Peyer's patch (tissue), 4 donors: ENCODE data around the gene NFKBIB. TPM values are rescaled to one million over a fixed set of nuclear protein-coding genes. Genes with fewer than 3 reads are reported as not detected.

Experiments
- DNase-seq, 3 donors: peaks; one replicate each; pipeline ENCODE4 v3.0.0-alpha.2; 2017 to 2019
- H3K27ac ChIP-seq, 4 donors: fragments of 200-600 bp; sonication (generic); one replicate each; pipeline ENCODE4 v1.5.1; 2016 to 2019
- H3K27me3 ChIP-seq, 2 donors: fragments of 200-600 bp; sonication (generic); one replicate each; pipeline ENCODE4 v1.5.1; 2019
- H3K36me3 ChIP-seq, 3 donors: fragments of 200-600 bp; sonication (generic); one replicate each; pipeline ENCODE4 v1.5.1; 2016 to 2019
- H3K4me1 ChIP-seq, 4 donors: fragments of 200-600 bp; sonication (generic); one replicate each; pipeline ENCODE4 v1.5.1; 2016 to 2019
- H3K4me3 ChIP-seq, 4 donors: fragments of 200-600 bp; sonication (generic); 1 replicate in 3 of 4; 2 replicates in 1 of 4; pipeline ENCODE4 v1.5.1; 2016 to 2019; ENCODE audit warnings: mild to moderate bottlenecking in 1 of 4
- H3K9me3 ChIP-seq, 4 donors: fragments of 200-600 bp; sonication (generic); one replicate each; pipeline ENCODE4 v1.5.1; 2016 to 2019; ENCODE audit warnings: mild to moderate bottlenecking in 1 of 4
- POLR2A ChIP-seq, 2 donors: fragments of 450-650 bp; IDR thresholded peaks; one replicate each; pipeline ENCODE4 v1.5.1; 2017; ENCODE audit warnings: antibody characterized with exemption in 2 of 2, mild to moderate bottlenecking in 2 of 2, moderate library complexity in 2 of 2
- total RNA-seq, 4 donors: library from RNA; depleted of rRNA; stranded (reverse); fragments of >200 nt; gene quantifications; one replicate each; pipeline ENCODE4 v1.1.0, GENCODE V29; 2016
- TF ChIP-seq, protein P1 (sequence below), 6 experiments: fragments of 450-650 bp in 4 of 6; fragments of 200-600 bp in 2 of 6; sonication (generic) in 1 of 6; IDR thresholded peaks; one replicate each; pipeline ENCODE4 v1.5.1; 2017 to 2019; ENCODE audit warnings: antibody characterized with exemption in 6 of 6, mild to moderate bottlenecking in 3 of 6, moderate library complexity in 1 of 6

Gene NFKBIB
- total RNA-seq, 4 donors from 2014 or later: 12.4 to 27.7 (median 22.8) TPM

DNA sequence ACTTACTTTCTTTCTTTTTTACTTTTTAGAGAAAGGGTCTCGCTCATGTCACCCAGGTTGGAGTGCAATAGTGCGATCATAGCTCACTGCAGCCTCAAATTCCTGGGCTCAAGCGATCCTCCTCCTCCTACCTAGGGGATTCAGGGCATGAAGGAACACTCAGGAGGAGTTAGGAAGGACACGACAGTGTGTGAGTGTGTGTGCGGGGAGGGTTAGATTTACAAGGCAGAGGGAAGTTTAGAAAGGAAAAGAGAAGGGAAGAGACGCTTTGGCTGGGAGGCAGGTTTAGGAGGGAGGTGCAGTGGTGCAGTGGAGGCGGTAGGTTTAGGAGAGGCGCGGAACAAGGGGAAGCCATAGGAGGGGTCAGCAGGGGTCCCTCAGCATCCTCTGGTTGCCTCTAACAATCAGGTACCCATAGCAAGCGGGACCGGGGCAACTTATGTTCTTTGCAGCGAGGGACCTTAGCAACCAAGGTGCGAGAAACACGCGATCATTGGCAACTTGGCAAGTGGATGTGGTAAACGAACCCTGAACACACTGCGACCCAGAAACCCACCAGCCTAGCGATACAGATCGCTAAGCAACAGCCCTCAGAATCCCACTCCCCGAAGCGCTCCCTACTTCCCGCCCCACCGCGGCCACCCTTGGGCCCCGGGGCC lies 852 bp upstream of the NFKBIB start:
- TF ChIP-seq, protein P1, sequence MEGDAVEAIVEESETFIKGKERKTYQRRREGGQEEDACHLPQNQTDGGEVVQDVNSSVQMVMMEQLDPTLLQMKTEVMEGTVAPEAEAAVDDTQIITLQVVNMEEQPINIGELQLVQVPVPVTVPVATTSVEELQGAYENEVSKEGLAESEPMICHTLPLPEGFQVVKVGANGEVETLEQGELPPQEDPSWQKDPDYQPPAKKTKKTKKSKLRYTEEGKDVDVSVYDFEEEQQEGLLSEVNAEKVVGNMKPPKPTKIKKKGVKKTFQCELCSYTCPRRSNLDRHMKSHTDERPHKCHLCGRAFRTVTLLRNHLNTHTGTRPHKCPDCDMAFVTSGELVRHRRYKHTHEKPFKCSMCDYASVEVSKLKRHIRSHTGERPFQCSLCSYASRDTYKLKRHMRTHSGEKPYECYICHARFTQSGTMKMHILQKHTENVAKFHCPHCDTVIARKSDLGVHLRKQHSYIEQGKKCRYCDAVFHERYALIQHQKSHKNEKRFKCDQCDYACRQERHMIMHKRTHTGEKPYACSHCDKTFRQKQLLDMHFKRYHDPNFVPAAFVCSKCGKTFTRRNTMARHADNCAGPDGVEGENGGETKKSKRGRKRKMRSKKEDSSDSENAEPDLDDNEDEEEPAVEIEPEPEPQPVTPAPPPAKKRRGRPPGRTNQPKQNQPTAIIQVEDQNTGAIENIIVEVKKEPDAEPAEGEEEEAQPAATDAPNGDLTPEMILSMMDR (IDR thresholded peaks at IDR 0.05): no peak
- no peak for TF ChIP-seq POLR2A (IDR thresholded peaks at IDR 0.05)

GRCh38 chr19:38900202-38900629 lies 447 bp downstream of the NFKBIB start:
- Histone ChIP-seq H3K36me3 (peaks cover 0 to 5% (median 0%) of the 10 kb centered on the region in 3 donors), H3K27me3 (no peaks in the 10 kb centered on the region), H3K27ac (peak overlapping the region; percentile 87 to 93 (median 90)), H3K9me3 (no peaks in the 10 kb centered on the region), H3K4me3 (peak overlapping the region; percentile 70 to 88 (median 80)), H3K4me1 (peaks cover 0 to 29% (median 3%) of the 10 kb centered on the region in 4 donors)
- TF ChIP-seq, protein P1 (IDR thresholded peaks at IDR 0.05): peak in 1 of 6 experiments; percentile 1
- no peak for TF ChIP-seq POLR2A (IDR thresholded peaks at IDR 0.05)
- DNase-seq: no peak

More for the DNA sequence above, 852 bp upstream of the NFKBIB start:
- DNase-seq: peak in 1 of 3 donors; percentile 52
- Histone ChIP-seq H3K27ac (peak overlapping the region; percentile 82 to 89 (median 88)), H3K27me3 (no peaks in the 10 kb centered on the region), H3K4me1 (peaks cover 0 to 25% (median 3%) of the 10 kb centered on the region in 4 donors), H3K4me3 (peak overlapping the region; percentile 70 to 88 (median 80)), H3K9me3 (no peaks in the 10 kb centered on the region), H3K36me3 (no peaks in the 10 kb centered on the region)

- Histone ChIP-seq H3K4me1 (peaks cover 0 to 35% (median 3%) of the 10 kb centered on the region in 4 donors), H3K27me3 (no peaks in the 10 kb centered on the region), H3K9me3 (no peaks in the 10 kb centered on the region), H3K4me3 (peak overlapping the region in 3 of 4 donors; percentile 77 to 88 (median 84)), H3K36me3 (peaks cover 0 to 10% (median 0%) of the 10 kb centered on the region in 3 donors), H3K27ac (peak overlapping the region in 2 of 4 donors; percentile 88 to 92)
- no peak for DNase-seq
- TF ChIP-seq POLR2A (IDR thresholded peaks at IDR 0.05): no peak
- TF ChIP-seq, protein P1 (IDR thresholded peaks at IDR 0.05): no peak
Measured at GRCh38 chr19:38900743-38901190, 998 bp downstream of the NFKBIB start.

DNA sequence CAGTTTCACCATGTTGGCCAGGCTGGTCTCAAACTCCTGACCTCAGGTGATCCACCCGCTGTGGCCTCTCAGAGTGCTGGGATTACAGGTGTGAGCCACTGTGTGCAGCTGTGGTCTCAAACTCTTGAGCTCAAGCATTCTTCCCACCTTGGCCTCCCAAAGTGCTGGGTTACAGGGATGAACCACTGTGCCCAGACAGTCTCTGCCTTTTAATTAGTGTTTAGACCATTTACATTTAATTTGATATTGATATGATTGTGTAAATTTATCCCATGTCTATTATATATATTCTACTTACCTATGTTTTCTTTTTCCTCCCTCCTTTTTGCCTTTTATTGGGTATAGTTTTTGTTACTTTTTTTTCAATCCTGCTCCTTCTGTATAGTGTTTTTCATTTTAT lies 1.9 kb downstream of the NFKBIB start:
- Histone ChIP-seq H3K4me3 (no peak overlapping the region), H3K27ac (no peak overlapping the region), H3K4me1 (peaks cover 0 to 35% (median 3%) of the 10 kb centered on the region in 4 donors), H3K36me3 (peaks cover 0 to 17% (median 0%) of the 10 kb centered on the region in 3 donors), H3K9me3 (no peaks in the 10 kb centered on the region), H3K27me3 (no peaks in the 10 kb centered on the region)
- no peak for TF ChIP-seq POLR2A (IDR thresholded peaks at IDR 0.05)
- TF ChIP-seq, protein P1 (IDR thresholded peaks at IDR 0.05): no peak
- DNase-seq: no peak

- H3K27ac ChIP-seq: peak overlapping the region in 2 of 4 donors; percentile 12 to 13
- H3K36me3 ChIP-seq: peaks cover 0 to 31% (median 0%) of the 10 kb centered on the region in 3 donors
- H3K27me3 ChIP-seq: no peaks in the 10 kb centered on the region
- TF ChIP-seq POLR2A (IDR thresholded peaks at IDR 0.05): no peak
- TF ChIP-seq, protein P1 (IDR thresholded peaks at IDR 0.05): no peak
- no peak overlapping the region for H3K4me3 ChIP-seq
- peaks cover 0 to 24% (median 0%) of the 10 kb centered on the region in 4 donors for H3K4me1 ChIP-seq
- no peaks in the 10 kb centered on the region for H3K9me3 ChIP-seq
- peak in 2 of 3 donors; percentile 68 to 78 for DNase-seq
Measured at GRCh38 chr19:38904581-38905539, 5.1 kb downstream of the NFKBIB start.
